Calu3 (cell line): Measurements from ENCODE around the gene CD6. TPM values are rescaled to one million over a fixed set of nuclear protein-coding genes. Genes with fewer than 3 reads are reported as not detected.

Experiments
- BruUV-seq: library from RNA; stranded (reverse); fragments of 400-500 nt; replicated peaks from 2 replicates; lab custom pipeline; 2021; lab: Mats Ljungman, UMichigan
- CTCF ChIA-PET: fragments of 300-600 bp; sonication (Branson Sonifier 250); formaldehyde crosslinking; loops from one replicate; lab custom pipeline; 2022; ENCODE audit warnings: antibody characterized with exemption; lab: Charles Lee
- DNase-seq: peaks from one replicate; pipeline ENCODE4 v3.0.0; 2022
- H3K27ac Mint-ChIP-seq: one replicate; pipeline ENCODE4 v1.8.0; 2022; ENCODE audit warnings: mixed read lengths; ENCODE audit not compliant: unreplicated experiment
- H3K27me3 Mint-ChIP-seq: one replicate; pipeline ENCODE4 v1.8.0; 2022; ENCODE audit warnings: mixed read lengths; ENCODE audit not compliant: unreplicated experiment
- H3K36me3 Mint-ChIP-seq: one replicate; pipeline ENCODE4 v1.8.0; 2022; ENCODE audit warnings: mild to moderate bottlenecking, moderate library complexity, mixed read lengths; ENCODE audit not compliant: insufficient read depth, unreplicated experiment
- H3K4me1 Mint-ChIP-seq: one replicate; pipeline ENCODE4 v1.8.0; 2022; ENCODE audit warnings: mild to moderate bottlenecking, low read depth, mixed read lengths; ENCODE audit not compliant: unreplicated experiment
- H3K4me3 Mint-ChIP-seq: one replicate; pipeline ENCODE4 v1.8.0; 2022; ENCODE audit warnings: mild to moderate bottlenecking, low read depth, moderate library complexity, mixed read lengths; ENCODE audit not compliant: unreplicated experiment
- H3K9me3 Mint-ChIP-seq: one replicate; pipeline ENCODE4 v1.8.0; 2022; ENCODE audit warnings: low read depth, mixed read lengths; ENCODE audit not compliant: unreplicated experiment
- CTCF ChIP-seq: fragments of 200-600 bp; IDR thresholded peaks from one replicate; pipeline ENCODE4 v1.8.0; 2022; ENCODE audit warnings: antibody characterized with exemption; ENCODE audit not compliant: unreplicated experiment
- intact Hi-C: fragments of 100-400 bp; cut with micrococcal nuclease; formaldehyde crosslinking; loops from one replicate; pipeline ENCODE4 v1.10.0; 2022; ENCODE audit not compliant: unreplicated experiment
- total RNA-seq: library from RNA; stranded (reverse); gene quantifications from 2 replicates; pipeline ENCODE4 v1.2.3, GENCODE V29; 2022

The CD6 gene
- total RNA-seq, 1 experiment from 2014 or later = 0.26 TPM

- BruUV-seq = no TSS peak
- Mint-ChIP-seq H3K4me1 (peaks cover 15% of the 10 kb centered on the region), H3K9me3 (no peaks in the 10 kb centered on the region), H3K4me3 (no peak overlapping the region), H3K27me3 (no peaks in the 10 kb centered on the region), H3K36me3 (peaks cover 26% of the 10 kb centered on the region), H3K27ac (no peak overlapping the region)
- DNase-seq = no peak
- TF ChIP-seq CTCF = no peak
- CTCF ChIA-PET = interaction anchor here (0.5 to 1.5 kb wide), 2 partner anchors 11 to 82 kb away, joined by 5 read pairs; no protein-coding TSS in a partner anchor
- intact Hi-C loops = no loop called here
These were observed 45.0 kb upstream of the CD6 start for GRCh38 chr11:60926500-60926899.

GRCh38 chr11:60927061-60927592 lies 44.4 kb upstream of the CD6 start:
- CTCF ChIA-PET = interaction anchor here (1.5 kb wide), 1 partner anchor 12 kb away, joined by 5 read pairs; no protein-coding TSS in a partner anchor
- H3K27me3 Mint-ChIP-seq = no peaks in the 10 kb centered on the region
- H3K4me3 Mint-ChIP-seq = no peak overlapping the region
- no peaks in the 10 kb centered on the region for H3K9me3 Mint-ChIP-seq
- H3K27ac Mint-ChIP-seq = no peak overlapping the region
- intact Hi-C loops = no loop called here
- TF ChIP-seq CTCF = no peak
- no TSS peak for BruUV-seq
- DNase-seq = no peak
- H3K36me3 Mint-ChIP-seq = peaks cover 26% of the 10 kb centered on the region
- peaks cover 15% of the 10 kb centered on the region for H3K4me1 Mint-ChIP-seq

GRCh38 chr11:60927600-60927999 lies 43.9 kb upstream of the CD6 start:
- H3K36me3 Mint-ChIP-seq = peaks cover 26% of the 10 kb centered on the region
- H3K9me3 Mint-ChIP-seq = no peaks in the 10 kb centered on the region
- H3K4me1 Mint-ChIP-seq = peaks cover 15% of the 10 kb centered on the region
- no peak for TF ChIP-seq CTCF
- H3K27me3 Mint-ChIP-seq = no peaks in the 10 kb centered on the region
- H3K27ac Mint-ChIP-seq = no peak overlapping the region
- CTCF ChIA-PET = interaction anchor here (1.5 kb wide), 1 partner anchor 12 kb away, joined by 5 read pairs; no protein-coding TSS in a partner anchor
- no peak for DNase-seq
- BruUV-seq = no TSS peak
- intact Hi-C loops = no loop called here
- no peak overlapping the region for H3K4me3 Mint-ChIP-seq

- Mint-ChIP-seq H3K27ac (no peak overlapping the region), H3K9me3 (no peaks in the 10 kb centered on the region), H3K36me3 (peaks cover 26% of the 10 kb centered on the region), H3K4me1 (peaks cover 15% of the 10 kb centered on the region), H3K27me3 (no peaks in the 10 kb centered on the region), H3K4me3 (no peak overlapping the region)
- intact Hi-C loops = no loop called here
- CTCF ChIA-PET = no interaction called here
- no TSS peak for BruUV-seq
- no peak for TF ChIP-seq CTCF
- no peak for DNase-seq
These were observed 42.9 kb upstream of the CD6 start for GRCh38 chr11:60928563-60929001.
